HepG2 (cell line): Measurements from ENCODE around the gene DLG2. TPM values are rescaled to one million over a fixed set of nuclear protein-coding genes. Genes with fewer than 3 reads are reported as not detected.

Experiments used
- ATAC-seq: fragments of 200-7000 bp; cut with Tn5 transposase; 3 replicates; pipeline ENCODE4 v1.9.1; 2020; ENCODE audit warnings: mild to moderate bottlenecking, moderate library complexity
- BruUV-seq: library from RNA; stranded (reverse); fragments of 400-500 nt; replicated peaks from 2 replicates; lab custom pipeline; 2021; lab: Mats Ljungman, UMichigan
- CTCF ChIA-PET: fragments of 300-600 bp; formaldehyde crosslinking; extraction: SDS; loops from one replicate; lab custom pipeline; 2021; ENCODE audit warnings: low total read pairs, inconsistent platforms, low intra/inter-chr PET ratio; lab: Yijun Ruan, JAX
- POLR2A ChIA-PET: fragments of 350-600 bp; sonication (Branson Sonifier 250); formaldehyde crosslinking; loops from one replicate; lab custom pipeline; 2020; ENCODE audit warnings: antibody characterized with exemption, inconsistent platforms; lab: Yijun Ruan, JAX
- DNase-seq: peaks from one replicate; pipeline ENCODE4 v3.0.0-alpha.2; 2015; ENCODE audit warnings: low spot score
- FAIRE-seq: peaks from 3 replicates; lab custom pipeline; 2011; peaks lifted over from hg19 to GRCh38; lab: Jason Lieb, UNC
- H2AFZ ChIP-seq: one replicate; pipeline ENCODE4 v1.6.1; 2011; ENCODE audit warnings: low read length, inconsistent platforms
- H3K27ac ChIP-seq: fragments of 300-600 bp; 3 replicates; pipeline ENCODE4 v1.8.0; 2011; ENCODE audit warnings: mixed run types, mild to moderate bottlenecking, mixed read lengths, low read length, inconsistent platforms; ENCODE audit not compliant: insufficient read depth; ENCODE audit errors: extremely low read length
- H3K27me3 ChIP-seq, 2 experiments: fragments of 200-600 bp in 1 of 2; 2 replicates in 1 of 2; 3 replicates in 1 of 2; pipeline versions ENCODE4 v1.6.0 to v1.8.0; 2011; ENCODE audit warnings: low read length in 2 of 2, mild to moderate bottlenecking in 2 of 2, moderate library complexity in 2 of 2, inconsistent platforms in 1 of 2; ENCODE audit not compliant: insufficient read depth in 2 of 2, control insufficient read depth in 1 of 2
- H3K36me3 ChIP-seq, 2 experiments: fragments of 200-600 bp in 1 of 2; replicated peaks in 1 of 2; 2 replicates in 1 of 2; 3 replicates in 1 of 2; pipeline versions ENCODE4 v1.5.1 to v1.8.0; 2011; ENCODE audit warnings: low read length in 2 of 2, inconsistent platforms in 1 of 2; ENCODE audit not compliant: insufficient read depth in 2 of 2, control insufficient read depth in 1 of 2
- H3K4me1 ChIP-seq: 2 replicates; pipeline ENCODE4 v1.5.1; 2012; ENCODE audit warnings: low read length, inconsistent platforms; ENCODE audit not compliant: insufficient read depth
- H3K4me2 ChIP-seq: 2 replicates; pipeline ENCODE4 v1.6.0; 2011; ENCODE audit warnings: low read depth, low read length, inconsistent platforms
- H3K4me3 ChIP-seq, 3 experiments: fragments of 200-600 bp in 1 of 3; sonication (generic), shearing (Covaris generic) in 1 of 3; replicated peaks in 1 of 3; 2 replicates each; pipeline ENCODE4 v1.5.1; 2011 to 2016; ENCODE audit warnings: low read length in 3 of 3, inconsistent platforms in 2 of 3, low read depth in 2 of 3, mild to moderate bottlenecking in 2 of 3, control low read depth in 1 of 3, mixed read lengths in 1 of 3; ENCODE audit not compliant: insufficient read depth in 1 of 3
- H3K79me2 ChIP-seq: one replicate; pipeline ENCODE4 v1.6.1; 2011; ENCODE audit warnings: low read length, inconsistent platforms; ENCODE audit not compliant: insufficient read depth
- H3K9ac ChIP-seq: 2 replicates; pipeline ENCODE4 v1.6.0; 2011; ENCODE audit warnings: mild to moderate bottlenecking, low read depth, low read length, inconsistent platforms; ENCODE audit not compliant: insufficient read depth
- H3K9me3 ChIP-seq: 2 replicates; pipeline ENCODE4 v1.5.1; 2012; ENCODE audit warnings: mild to moderate bottlenecking, low read length
- H4K20me1 ChIP-seq: 2 replicates; pipeline ENCODE4 v1.6.0; 2011; ENCODE audit warnings: inconsistent platforms, mild to moderate bottlenecking, low read length, moderate library complexity; ENCODE audit not compliant: insufficient read depth
- CBX5 ChIP-seq: sonication (generic); formaldehyde crosslinking; IDR thresholded peaks from 2 replicates; pipeline ENCODE4 v1.4.0; 2020; ENCODE audit warnings: missing genetic modification reagents, borderline replicate concordance
- FOXA1 ChIP-seq, 2 experiments: fragments of 450-650 bp in 1 of 2; sonication (generic) in 1 of 2; formaldehyde crosslinking in 1 of 2; IDR thresholded peaks; 2 replicates each; pipeline versions ENCODE4 v1.4.0 to v1.6.1; 2016 to 2020; ENCODE audit warnings: missing genetic modification reagents in 1 of 2
- HES4 ChIP-seq: sonication (generic); formaldehyde crosslinking; IDR thresholded peaks from 2 replicates; pipeline ENCODE4 v1.9.0; 2021; ENCODE audit warnings: mild to moderate bottlenecking, missing genetic modification reagents, borderline replicate concordance
- HNF4G ChIP-seq, 2 experiments: sonication (generic) in 1 of 2; formaldehyde crosslinking in 1 of 2; IDR thresholded peaks; 2 replicates each; pipeline versions ENCODE4 v1.4.0 to v1.6.1; 2011 to 2020; ENCODE audit warnings: borderline replicate concordance in 2 of 2, low read depth in 2 of 2, mild to moderate bottlenecking in 2 of 2, low read length in 1 of 2, missing genetic modification reagents in 1 of 2, moderate library complexity in 1 of 2
- NFKBIZ ChIP-seq: IDR thresholded peaks from 2 replicates; pipeline ENCODE4 v1.6.1; 2018; ENCODE audit warnings: missing genetic modification reagents, missing compliant biosample characterization
- NPAS2 ChIP-seq: sonication (generic); formaldehyde crosslinking; IDR thresholded peaks from 2 replicates; pipeline ENCODE4 v1.8.0; 2022; ENCODE audit warnings: mild to moderate bottlenecking, missing genetic modification reagents, borderline replicate concordance
- PHF21A ChIP-seq: sonication (generic); formaldehyde crosslinking; IDR thresholded peaks from 2 replicates; pipeline ENCODE4 v1.5.0; 2020; ENCODE audit warnings: mild to moderate bottlenecking, missing genetic modification reagents
- RBFOX2 ChIP-seq: fragments of 200-400 bp; formaldehyde crosslinking; IDR thresholded peaks from 2 replicates; pipeline ENCODE4 v1.6.1; 2017; ENCODE audit warnings: low read depth, mild to moderate bottlenecking, low read length
- SMAD1 ChIP-seq: sonication (generic); formaldehyde crosslinking; IDR thresholded peaks from 2 replicates; pipeline ENCODE4 v1.4.0; 2020; ENCODE audit warnings: missing genetic modification reagents, low read depth, mild to moderate bottlenecking, borderline replicate concordance
- SSRP1 ChIP-seq: IDR thresholded peaks from 2 replicates; pipeline ENCODE4 v1.6.1; 2016; ENCODE audit warnings: control low read depth
- TEF ChIP-seq: sonication (generic); formaldehyde crosslinking; IDR thresholded peaks from 2 replicates; pipeline ENCODE4 v1.5.0; 2020; ENCODE audit warnings: missing genetic modification reagents
- ZFYVE20 ChIP-seq: sonication (generic); formaldehyde crosslinking; IDR thresholded peaks from 2 replicates; pipeline ENCODE4 v1.8.0; 2023; ENCODE audit warnings: low read depth, mild to moderate bottlenecking, moderate library complexity, missing genetic modification reagents, borderline replicate concordance
- ZNF256 ChIP-seq: sonication (generic); formaldehyde crosslinking; conservative IDR thresholded peaks from 2 replicates; pipeline ENCODE4 v1.4.0; 2020; ENCODE audit warnings: missing genetic modification reagents
- ZNF441 ChIP-seq: sonication (generic); formaldehyde crosslinking; IDR thresholded peaks from 2 replicates; pipeline ENCODE4 v1.7.0; 2021; ENCODE audit warnings: missing genetic modification reagents, borderline replicate concordance
- ZNF773 ChIP-seq: sonication (generic); formaldehyde crosslinking; IDR thresholded peaks from 2 replicates; pipeline ENCODE4 v1.4.0; 2020; ENCODE audit warnings: missing genetic modification reagents, borderline replicate concordance
- WGBS: methylation state at CpG from one replicate; pipeline ENCODE4 v1.1.6; 2017; ENCODE audit warnings: low lambda C conversion rate; 5-methylcytosine and 5-hydroxymethylcytosine counted together
- in situ Hi-C: cut with HindIII; loops from 2 replicates; pipeline ENCODE4 v1.10.0; 2017; ENCODE audit warnings: low pct_unique_long_range_greater_than_20kb; ENCODE audit not compliant: extremely low pct_ligation_motif_present
- intact Hi-C: fragments of 100-400 bp; cut with micrococcal nuclease; formaldehyde crosslinking; loops from one replicate; pipeline ENCODE4 v1.10.0; 2022; ENCODE audit not compliant: unreplicated experiment
- polyA plus RNA-seq, 8 experiments: library from polyadenylated mRNA; depleted of rRNA in 3 of 8; stranded (reverse) in 7 of 8; unstranded in 1 of 8; fragments of >200 nt; fragmentation: Illumina TruSeq in 4 of 8; extraction: Trizol in 4 of 8; gene quantifications; 2 replicates each; pipeline versions ENCODE4 v1.2.1 to v1.2.3, GENCODE V29; 2011 to 2016; ENCODE audit warnings: low read depth in 4 of 8, missing spikeins in 1 of 8, mixed read lengths in 1 of 8; ENCODE audit not compliant: insufficient read depth in 1 of 8
- total RNA-seq, 5 experiments: library from RNA; depleted of rRNA; stranded (reverse); fragments of >200 nt; fragmentation: Illumina TruSeq; extraction: Trizol; gene quantifications; 2 replicates each; pipeline ENCODE4 v1.2.3, GENCODE V29; 2016; ENCODE audit warnings: low read depth in 1 of 5
- TF ChIP-seq, protein P1 (sequence below): sonication (generic); formaldehyde crosslinking; conservative IDR thresholded peaks from 2 replicates; pipeline ENCODE4 v1.4.0; 2020; ENCODE audit warnings: missing genetic modification reagents
- TF ChIP-seq, protein P2 (sequence below): sonication (generic); formaldehyde crosslinking; IDR thresholded peaks from 2 replicates; pipeline ENCODE4 v1.8.0; 2022; ENCODE audit warnings: mild to moderate bottlenecking, missing genetic modification reagents, moderate library complexity
- TF ChIP-seq, protein P3 (sequence below): sonication (generic); formaldehyde crosslinking; IDR thresholded peaks from 2 replicates; pipeline ENCODE4 v1.4.0; 2020; ENCODE audit warnings: missing genetic modification reagents

Gene DLG2
- total and polyA plus RNA-seq, 2 of the 13 experiments (the other 11 are each of a cell fraction or from before 2014, with no cell fraction given) = 0.46 to 1.0 TPM

DNA sequence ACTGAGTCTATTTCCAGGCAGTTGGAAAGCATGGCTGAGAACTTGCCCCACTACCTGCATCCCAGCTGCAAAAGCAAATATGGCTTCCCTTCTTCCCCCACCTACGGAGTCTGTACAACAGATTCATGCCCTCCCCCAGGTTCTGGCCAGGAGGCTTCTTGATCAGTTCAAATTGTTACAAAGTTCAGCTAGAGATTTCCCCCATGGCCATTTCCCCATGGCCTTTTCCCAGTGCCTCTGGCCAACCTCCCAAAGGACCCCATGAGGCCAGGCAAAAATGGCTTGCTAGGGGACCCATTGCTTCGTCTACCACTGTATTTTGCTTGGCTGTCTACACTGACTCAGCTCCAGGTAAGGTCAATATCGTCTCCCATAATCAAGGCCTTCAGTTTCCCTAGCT, 203.3 kb downstream of the DLG2 start:
- no peak overlapping the region for H3K4me3 ChIP-seq
- no peaks in the 10 kb centered on the region for H3K79me2 ChIP-seq
- H3K4me1 ChIP-seq = no peaks in the 10 kb centered on the region
- H3K4me2 ChIP-seq = no peak overlapping the region
- DNase-seq (no peak), ATAC-seq (no peak), FAIRE-seq (no peak)
- intact Hi-C loops (no loop called here), in situ Hi-C loops (no loop called here)
- no peaks in the 10 kb centered on the region for H4K20me1 ChIP-seq
- POLR2A ChIA-PET = no interaction called here
- H3K9me3 ChIP-seq = no peaks in the 10 kb centered on the region
- H3K36me3 ChIP-seq = no peaks in the 10 kb centered on the region
- WGBS = 2% methylated on average over 3 of the region's 3 CpGs
- no peaks in the 10 kb centered on the region for H3K27me3 ChIP-seq
- TF ChIP-seq FOXA1 (IDR thresholded peaks at IDR 0.05) = no peak
- no peak for TF ChIP-seq FOXA1 (CRISPR knock-in tag; IDR thresholded peaks at IDR 0.05)
- TF ChIP-seq, protein P1, sequence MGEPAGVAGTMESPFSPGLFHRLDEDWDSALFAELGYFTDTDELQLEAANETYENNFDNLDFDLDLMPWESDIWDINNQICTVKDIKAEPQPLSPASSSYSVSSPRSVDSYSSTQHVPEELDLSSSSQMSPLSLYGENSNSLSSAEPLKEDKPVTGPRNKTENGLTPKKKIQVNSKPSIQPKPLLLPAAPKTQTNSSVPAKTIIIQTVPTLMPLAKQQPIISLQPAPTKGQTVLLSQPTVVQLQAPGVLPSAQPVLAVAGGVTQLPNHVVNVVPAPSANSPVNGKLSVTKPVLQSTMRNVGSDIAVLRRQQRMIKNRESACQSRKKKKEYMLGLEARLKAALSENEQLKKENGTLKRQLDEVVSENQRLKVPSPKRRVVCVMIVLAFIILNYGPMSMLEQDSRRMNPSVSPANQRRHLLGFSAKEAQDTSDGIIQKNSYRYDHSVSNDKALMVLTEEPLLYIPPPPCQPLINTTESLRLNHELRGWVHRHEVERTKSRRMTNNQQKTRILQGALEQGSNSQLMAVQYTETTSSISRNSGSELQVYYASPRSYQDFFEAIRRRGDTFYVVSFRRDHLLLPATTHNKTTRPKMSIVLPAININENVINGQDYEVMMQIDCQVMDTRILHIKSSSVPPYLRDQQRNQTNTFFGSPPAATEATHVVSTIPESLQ (CRISPR knock-in tag) = no peak
- TF ChIP-seq HNF4G (IDR thresholded peaks at IDR 0.05; ENCODE audit: borderline replicate concordance, low read depth, low read length) = no peak
- TF ChIP-seq HNF4G (CRISPR knock-in tag; IDR thresholded peaks at IDR 0.05; ENCODE audit: borderline replicate concordance, low read depth) = no peak
- no peak for TF ChIP-seq SMAD1 (CRISPR knock-in tag)
- TF ChIP-seq ZFYVE20 = no peak
- TF ChIP-seq ZNF441 (CRISPR knock-in tag) = no peak
- no peak for TF ChIP-seq ZNF773 (CRISPR knock-in tag)
- no peak for TF ChIP-seq CBX5 (CRISPR knock-in tag)
- TF ChIP-seq, protein P2, sequence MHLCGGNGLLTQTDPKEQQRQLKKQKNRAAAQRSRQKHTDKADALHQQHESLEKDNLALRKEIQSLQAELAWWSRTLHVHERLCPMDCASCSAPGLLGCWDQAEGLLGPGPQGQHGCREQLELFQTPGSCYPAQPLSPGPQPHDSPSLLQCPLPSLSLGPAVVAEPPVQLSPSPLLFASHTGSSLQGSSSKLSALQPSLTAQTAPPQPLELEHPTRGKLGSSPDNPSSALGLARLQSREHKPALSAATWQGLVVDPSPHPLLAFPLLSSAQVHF = no peak
- TF ChIP-seq NFKBIZ = no peak
- no peak for TF ChIP-seq TEF (CRISPR knock-in tag)
- TF ChIP-seq HES4 = no peak
- TF ChIP-seq ZNF256 = no peak
- no peak for TF ChIP-seq PHF21A (CRISPR knock-in tag)
- TF ChIP-seq SSRP1 (CRISPR knock-in tag) = no peak
- TF ChIP-seq NPAS2 (CRISPR knock-in tag) = no peak
- no peak for TF ChIP-seq RBFOX2
- TF ChIP-seq, protein P3, sequence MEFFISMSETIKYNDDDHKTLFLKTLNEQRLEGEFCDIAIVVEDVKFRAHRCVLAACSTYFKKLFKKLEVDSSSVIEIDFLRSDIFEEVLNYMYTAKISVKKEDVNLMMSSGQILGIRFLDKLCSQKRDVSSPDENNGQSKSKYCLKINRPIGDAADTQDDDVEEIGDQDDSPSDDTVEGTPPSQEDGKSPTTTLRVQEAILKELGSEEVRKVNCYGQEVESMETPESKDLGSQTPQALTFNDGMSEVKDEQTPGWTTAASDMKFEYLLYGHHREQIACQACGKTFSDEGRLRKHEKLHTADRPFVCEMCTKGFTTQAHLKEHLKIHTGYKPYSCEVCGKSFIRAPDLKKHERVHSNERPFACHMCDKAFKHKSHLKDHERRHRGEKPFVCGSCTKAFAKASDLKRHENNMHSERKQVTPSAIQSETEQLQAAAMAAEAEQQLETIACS (CRISPR knock-in tag) = no peak
- no peak overlapping the region for H3K9ac ChIP-seq
- no TSS peak for BruUV-seq
- H2AFZ ChIP-seq = no peak overlapping the region
- H3K27ac ChIP-seq = no peak overlapping the region
- CTCF ChIA-PET = no interaction called here
